Duodenal mucosa (tissue), 2 donors: Measurements from ENCODE around the gene CIBAR2.

ENCODE experiments used
- H3K27ac ChIP-seq: one replicate; pipeline ENCODE4 v1.7.0; 2013; ENCODE audit warnings: low read depth, low read length
- H3K27me3 ChIP-seq, 2 donors: one replicate each; pipeline ENCODE4 v1.7.0; 2013; ENCODE audit warnings: low read length in 2 of 2, control low read depth in 1 of 2; ENCODE audit not compliant: insufficient read depth in 2 of 2, control insufficient read depth in 1 of 2
- H3K36me3 ChIP-seq, 2 donors: one replicate each; pipeline ENCODE4 v1.7.0; 2013; ENCODE audit warnings: low read length in 2 of 2, control low read depth in 1 of 2; ENCODE audit not compliant: insufficient read depth in 2 of 2, control insufficient read depth in 1 of 2
- H3K4me1 ChIP-seq, 2 donors: one replicate each; pipeline ENCODE4 v1.7.0; 2013; ENCODE audit warnings: low read length in 2 of 2, control low read depth in 1 of 2; ENCODE audit not compliant: insufficient read depth in 2 of 2, control insufficient read depth in 1 of 2
- H3K4me3 ChIP-seq, 2 donors: one replicate each; pipeline ENCODE4 v1.7.0; 2013; ENCODE audit warnings: low read length in 2 of 2, low read depth in 1 of 2
- H3K9ac ChIP-seq, 2 donors: one replicate each; pipeline ENCODE4 v1.7.0; 2013; ENCODE audit warnings: low read length in 2 of 2, low read depth in 1 of 2
- H3K9me3 ChIP-seq, 2 donors: one replicate each; pipeline ENCODE4 v1.7.0; 2013; ENCODE audit warnings: low read length in 2 of 2, control low read depth in 1 of 2; ENCODE audit not compliant: control insufficient read depth in 1 of 2

The CIBAR2 gene

GRCh38 chr16:85092309-85092708 is 20.0 kb downstream of the CIBAR2 start:
- H3K9ac ChIP-seq: no peak overlapping the region
- H3K36me3 ChIP-seq: peaks cover 0 to 3% of the 10 kb centered on the region in 2 donors
- no peak overlapping the region for H3K4me3 ChIP-seq
- H3K27ac ChIP-seq: no peak overlapping the region
- peaks cover 12 to 21% of the 10 kb centered on the region in 2 donors for H3K4me1 ChIP-seq
- no peaks in the 10 kb centered on the region for H3K9me3 ChIP-seq
- H3K27me3 ChIP-seq: no peaks in the 10 kb centered on the region

- Histone ChIP-seq H3K9me3 (no peaks in the 10 kb centered on the region), H3K9ac (no peak overlapping the region), H3K4me3 (no peak overlapping the region), H3K27me3 (no peaks in the 10 kb centered on the region), H3K27ac (no peak overlapping the region), H3K4me1 (peaks cover 20 to 29% of the 10 kb centered on the region in 2 donors), H3K36me3 (peaks cover 0 to 3% of the 10 kb centered on the region in 2 donors)
Measured at GRCh38 chr16:85091522-85091910, 20.8 kb downstream of the CIBAR2 start.

GRCh38 chr16:85090873-85091521 is 21.3 kb downstream of the CIBAR2 start:
- no peak overlapping the region for H3K27ac ChIP-seq
- H3K27me3 ChIP-seq: no peaks in the 10 kb centered on the region

DNA sequence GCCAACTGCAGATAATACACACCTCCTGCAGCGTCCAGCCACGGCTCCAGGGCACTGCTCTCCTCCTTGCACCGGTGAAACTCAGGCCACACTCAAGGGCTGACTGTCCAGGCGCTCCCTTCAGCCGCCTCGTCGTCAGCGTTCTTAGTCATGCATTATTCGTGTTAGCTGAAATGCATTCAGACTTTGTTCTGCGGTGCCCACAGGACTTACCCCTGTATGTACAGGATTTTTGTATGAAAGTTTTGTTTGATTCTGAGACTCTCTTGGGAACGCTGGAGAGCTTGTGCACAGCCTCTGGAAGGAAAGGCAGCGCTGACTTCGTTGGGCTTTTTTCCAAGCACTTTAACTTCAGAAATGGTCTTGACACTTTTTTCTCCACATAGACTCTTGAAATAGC is 22.1 kb downstream of the CIBAR2 start:
- Histone ChIP-seq H3K4me1 (peaks cover 23 to 35% of the 10 kb centered on the region in 2 donors), H3K9me3 (no peaks in the 10 kb centered on the region), H3K27ac (no peak overlapping the region), H3K9ac (peak overlapping the region in 1 of 2 donors; percentile 15), H3K4me3 (no peak overlapping the region), H3K27me3 (no peaks in the 10 kb centered on the region), H3K36me3 (peaks cover 0 to 3% of the 10 kb centered on the region in 2 donors)

More at GRCh38 chr16:85090873-85091521, 21.3 kb downstream of the CIBAR2 start:
- Histone ChIP-seq H3K4me3 (no peak overlapping the region), H3K4me1 (peaks cover 23 to 34% of the 10 kb centered on the region in 2 donors), H3K9me3 (no peaks in the 10 kb centered on the region), H3K9ac (peak overlapping the region; percentile 5 to 15), H3K36me3 (peaks cover 0 to 3% of the 10 kb centered on the region in 2 donors)

DNA sequence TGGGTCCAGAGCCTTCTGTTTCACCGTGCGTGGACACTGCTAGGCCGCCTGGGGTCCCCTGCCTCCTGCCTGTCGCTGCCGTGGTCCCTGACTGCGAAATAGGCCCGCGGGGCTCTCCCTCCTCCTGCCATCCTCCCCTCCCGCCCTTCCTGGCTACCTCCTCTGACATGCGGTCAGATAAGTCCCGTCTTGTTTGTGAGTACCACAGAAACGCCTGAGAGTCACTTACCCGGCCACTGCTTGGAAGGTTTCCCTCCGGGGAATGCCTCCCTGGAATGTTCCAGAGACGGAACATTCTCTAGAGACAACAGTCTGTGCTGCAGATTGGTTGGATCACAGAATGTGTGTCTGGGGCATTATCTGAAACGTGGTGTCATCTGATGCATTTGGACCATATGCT is 22.7 kb downstream of the CIBAR2 start:
- no peak overlapping the region for H3K27ac ChIP-seq
- H3K4me1 ChIP-seq: peaks cover 23 to 35% of the 10 kb centered on the region in 2 donors
- no peaks in the 10 kb centered on the region for H3K27me3 ChIP-seq
- peaks cover 0 to 3% of the 10 kb centered on the region in 2 donors for H3K36me3 ChIP-seq
- H3K9me3 ChIP-seq: no peaks in the 10 kb centered on the region
- no peak overlapping the region for H3K4me3 ChIP-seq
- no peak overlapping the region for H3K9ac ChIP-seq

GRCh38 chr16:85088570-85089199 is 23.6 kb downstream of the CIBAR2 start:
- Histone ChIP-seq H3K27me3 (no peaks in the 10 kb centered on the region), H3K4me3 (no peak overlapping the region), H3K27ac (no peak overlapping the region), H3K9me3 (no peaks in the 10 kb centered on the region), H3K36me3 (peaks cover 0 to 3% of the 10 kb centered on the region in 2 donors), H3K4me1 (peaks cover 23 to 35% of the 10 kb centered on the region in 2 donors), H3K9ac (no peak overlapping the region)

GRCh38 chr16:85087899-85088569 is 24.2 kb downstream of the CIBAR2 start:
- H3K27ac ChIP-seq: no peak overlapping the region
- H3K27me3 ChIP-seq: no peaks in the 10 kb centered on the region
- H3K4me3 ChIP-seq: no peak overlapping the region
- no peaks in the 10 kb centered on the region for H3K9me3 ChIP-seq
- peaks cover 28 to 39% of the 10 kb centered on the region in 2 donors for H3K4me1 ChIP-seq
- H3K9ac ChIP-seq: no peak overlapping the region
- peaks cover 0 to 3% of the 10 kb centered on the region in 2 donors for H3K36me3 ChIP-seq

GRCh38 chr16:85086347-85087291 is 25.7 kb downstream of the CIBAR2 start:
- Histone ChIP-seq H3K9ac (peak overlapping the region; percentile 44 to 52), H3K9me3 (no peaks in the 10 kb centered on the region), H3K36me3 (peaks cover 0 to 3% of the 10 kb centered on the region in 2 donors), H3K4me3 (peak overlapping the region in 1 of 2 donors; percentile 41), H3K27me3 (no peaks in the 10 kb centered on the region), H3K27ac (peak overlapping the region; percentile 64), H3K4me1 (peaks cover 28 to 49% of the 10 kb centered on the region in 2 donors)

DNA sequence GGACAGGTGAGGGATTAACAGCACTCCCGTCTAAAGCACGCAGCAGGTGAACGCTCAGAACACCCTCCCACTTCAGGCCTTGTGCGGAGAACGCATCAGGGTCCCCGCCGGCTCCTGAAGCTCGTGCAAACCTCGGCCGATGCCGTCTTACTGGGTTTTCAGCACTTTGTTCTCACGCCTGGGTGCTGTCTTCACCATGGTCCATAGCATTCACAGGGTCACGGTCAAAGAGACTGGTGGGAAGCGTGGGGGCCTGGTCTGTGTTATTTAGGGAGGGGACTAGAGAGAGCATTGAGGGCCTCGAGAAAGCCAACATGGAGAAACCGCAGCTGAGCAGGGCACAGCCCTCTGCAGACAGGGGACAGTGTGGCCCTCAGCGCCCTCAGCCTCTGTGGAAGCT is 26.6 kb downstream of the CIBAR2 start:
- H3K36me3 ChIP-seq: peaks cover 3 to 4% of the 10 kb centered on the region in 2 donors
- peaks cover 22 to 41% of the 10 kb centered on the region in 2 donors for H3K4me1 ChIP-seq
- no peak overlapping the region for H3K9ac ChIP-seq

More for the DNA sequence above, 26.6 kb downstream of the CIBAR2 start:
- Histone ChIP-seq H3K4me3 (no peak overlapping the region), H3K27ac (no peak overlapping the region), H3K27me3 (no peaks in the 10 kb centered on the region), H3K9me3 (no peaks in the 10 kb centered on the region)
